ENCODE results near the gene SPATA2L.

Gene SPATA2L

GRCh38 chr16:89729293-89729692, 27.8 kb upstream of the SPATA2L start:
- TF ChIP-seq TAF1 (IDR thresholded peaks at IDR 0.05; ENCODE audit: borderline replicate concordance, insufficient read depth, low read length), result no peak

DNA sequence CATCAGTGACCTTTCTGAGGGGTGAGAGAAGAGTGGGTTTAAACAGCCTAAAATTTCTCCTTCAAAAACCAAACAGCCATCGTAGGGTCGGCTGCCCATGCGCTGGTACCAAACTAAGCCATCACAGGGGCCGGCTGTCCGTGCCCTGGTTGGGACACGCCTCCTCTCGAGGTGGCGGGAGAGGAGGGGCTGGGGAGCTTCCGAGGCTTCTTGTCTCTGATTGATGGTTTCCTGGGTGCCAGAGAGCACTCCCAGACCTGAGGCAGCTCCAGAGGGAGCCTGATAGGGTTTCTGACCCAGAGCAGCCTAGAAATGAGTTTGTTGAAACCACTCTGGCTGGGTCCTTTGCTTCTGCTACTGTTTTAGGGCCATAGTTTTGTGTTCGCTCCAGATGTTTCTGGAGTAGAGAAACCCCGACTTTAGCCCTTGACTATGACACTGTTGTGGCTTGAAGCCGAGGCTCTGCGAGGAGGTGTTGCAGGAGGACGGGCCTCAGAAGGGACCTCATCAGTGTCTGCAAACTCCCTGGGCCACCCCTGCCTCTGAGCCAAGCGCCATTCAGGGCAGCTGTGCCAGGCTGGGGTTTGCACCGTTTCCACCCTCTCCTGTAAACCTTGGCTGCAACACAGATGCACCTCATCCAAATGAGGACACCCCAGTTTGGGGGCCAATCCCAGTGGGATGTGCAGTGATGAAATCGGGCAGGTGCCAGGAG, 26.1 kb upstream of the SPATA2L start:
- TF ChIP-seq, protein P1, sequence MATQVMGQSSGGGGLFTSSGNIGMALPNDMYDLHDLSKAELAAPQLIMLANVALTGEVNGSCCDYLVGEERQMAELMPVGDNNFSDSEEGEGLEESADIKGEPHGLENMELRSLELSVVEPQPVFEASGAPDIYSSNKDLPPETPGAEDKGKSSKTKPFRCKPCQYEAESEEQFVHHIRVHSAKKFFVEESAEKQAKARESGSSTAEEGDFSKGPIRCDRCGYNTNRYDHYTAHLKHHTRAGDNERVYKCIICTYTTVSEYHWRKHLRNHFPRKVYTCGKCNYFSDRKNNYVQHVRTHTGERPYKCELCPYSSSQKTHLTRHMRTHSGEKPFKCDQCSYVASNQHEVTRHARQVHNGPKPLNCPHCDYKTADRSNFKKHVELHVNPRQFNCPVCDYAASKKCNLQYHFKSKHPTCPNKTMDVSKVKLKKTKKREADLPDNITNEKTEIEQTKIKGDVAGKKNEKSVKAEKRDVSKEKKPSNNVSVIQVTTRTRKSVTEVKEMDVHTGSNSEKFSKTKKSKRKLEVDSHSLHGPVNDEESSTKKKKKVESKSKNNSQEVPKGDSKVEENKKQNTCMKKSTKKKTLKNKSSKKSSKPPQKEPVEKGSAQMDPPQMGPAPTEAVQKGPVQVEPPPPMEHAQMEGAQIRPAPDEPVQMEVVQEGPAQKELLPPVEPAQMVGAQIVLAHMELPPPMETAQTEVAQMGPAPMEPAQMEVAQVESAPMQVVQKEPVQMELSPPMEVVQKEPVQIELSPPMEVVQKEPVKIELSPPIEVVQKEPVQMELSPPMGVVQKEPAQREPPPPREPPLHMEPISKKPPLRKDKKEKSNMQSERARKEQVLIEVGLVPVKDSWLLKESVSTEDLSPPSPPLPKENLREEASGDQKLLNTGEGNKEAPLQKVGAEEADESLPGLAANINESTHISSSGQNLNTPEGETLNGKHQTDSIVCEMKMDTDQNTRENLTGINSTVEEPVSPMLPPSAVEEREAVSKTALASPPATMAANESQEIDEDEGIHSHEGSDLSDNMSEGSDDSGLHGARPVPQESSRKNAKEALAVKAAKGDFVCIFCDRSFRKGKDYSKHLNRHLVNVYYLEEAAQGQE (IDR thresholded peaks at IDR 0.05; ENCODE audit: insufficient read depth in 1 of 2, low read depth in 2 of 2, low read length in 2 of 2), result no peak
- TF ChIP-seq FOXP2 (optimal IDR thresholded peaks at IDR 0.05; ENCODE audit: borderline replicate concordance, extremely low read depth, extremely low read length, insufficient read depth), result no peak
- no peak for TF ChIP-seq TAF1 (IDR thresholded peaks at IDR 0.05; ENCODE audit: borderline replicate concordance, insufficient read depth, low read length)
- TF ChIP-seq SIN3A (IDR thresholded peaks at IDR 0.05; ENCODE audit: borderline replicate concordance, insufficient read depth, low read length), result no peak
- no peak for TF ChIP-seq POLR2AphosphoS5 (IDR thresholded peaks at IDR 0.05; ENCODE audit: low read depth, low read length)

DNA sequence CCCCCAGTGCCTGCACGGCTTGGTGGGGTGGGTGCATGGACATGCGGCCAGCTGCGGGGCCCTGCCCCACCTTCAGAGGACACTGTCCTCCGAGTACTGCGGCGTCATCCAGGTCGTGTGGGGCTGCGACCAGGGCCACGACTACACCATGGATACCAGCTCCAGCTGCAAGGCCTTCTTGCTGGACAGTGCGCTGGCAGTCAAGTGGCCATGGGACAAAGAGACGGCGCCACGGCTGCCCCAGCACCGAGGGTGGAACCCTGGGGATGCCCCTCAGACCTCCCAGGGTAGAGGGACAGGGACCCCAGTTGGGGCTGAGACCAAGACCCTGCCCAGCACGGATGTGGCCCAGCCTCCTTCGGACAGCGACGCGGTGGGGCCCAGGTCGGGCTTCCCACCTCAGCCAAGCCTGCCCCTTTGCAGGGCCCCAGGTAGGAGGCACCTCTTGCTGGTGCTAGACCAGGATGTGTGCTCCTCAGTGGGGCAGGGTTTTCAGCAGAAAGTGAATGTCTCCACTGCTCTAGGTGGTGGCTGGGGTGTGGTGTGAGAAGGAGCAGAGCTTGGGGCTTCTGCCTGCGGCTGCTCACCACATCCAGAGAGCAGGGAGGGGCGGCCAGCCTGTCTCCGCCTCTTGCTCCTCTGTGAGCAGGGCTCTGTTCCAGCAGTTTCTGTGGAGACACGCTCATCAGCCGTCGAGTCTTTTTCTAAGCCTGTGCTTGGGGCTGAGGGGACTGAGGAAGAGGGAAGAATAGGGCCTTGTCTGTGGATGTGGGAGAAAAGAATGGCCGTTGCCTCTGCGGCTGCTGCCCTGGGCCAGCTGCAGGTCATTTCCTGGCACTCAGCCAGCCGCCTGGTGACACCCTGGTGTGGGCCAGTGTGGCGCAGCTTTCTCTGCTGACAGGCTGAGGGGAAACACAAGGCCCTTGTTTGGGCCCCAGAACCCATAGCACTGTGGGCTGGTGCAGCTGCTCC, 22.1 kb upstream of the SPATA2L start:
- TF ChIP-seq POLR2AphosphoS5 (IDR thresholded peaks at IDR 0.05; ENCODE audit: low read depth, low read length) (no peak), TAF1 (IDR thresholded peaks at IDR 0.05; ENCODE audit: borderline replicate concordance, insufficient read depth, low read length) (no peak), FOXP2 (optimal IDR thresholded peaks at IDR 0.05; ENCODE audit: borderline replicate concordance, extremely low read depth, extremely low read length, insufficient read depth) (no peak), SIN3A (IDR thresholded peaks at IDR 0.05; ENCODE audit: borderline replicate concordance, insufficient read depth, low read length) (no peak)
- TF ChIP-seq, protein P1 (IDR thresholded peaks at IDR 0.05; ENCODE audit: insufficient read depth in 1 of 2, low read depth in 2 of 2, low read length in 2 of 2), result no peak

GRCh38 chr16:89722392-89723278, 21.1 kb upstream of the SPATA2L start:
- TF ChIP-seq, protein P1 (IDR thresholded peaks at IDR 0.05; ENCODE audit: insufficient read depth in 1 of 2, low read depth in 2 of 2, low read length in 2 of 2), result no peak
- TF ChIP-seq SIN3A (IDR thresholded peaks at IDR 0.05; ENCODE audit: borderline replicate concordance, insufficient read depth, low read length) (peak; percentile 80; the same call in 1 of the 2 replicates), FOXP2 (optimal IDR thresholded peaks at IDR 0.05; ENCODE audit: borderline replicate concordance, extremely low read depth, extremely low read length, insufficient read depth) (no peak), TAF1 (IDR thresholded peaks at IDR 0.05; ENCODE audit: borderline replicate concordance, insufficient read depth, low read length) (peak; percentile 34; the same call in 1 of the 2 replicates), POLR2AphosphoS5 (IDR thresholded peaks at IDR 0.05; ENCODE audit: low read depth, low read length) (peak; percentile 62; the same call in 1 of the 2 replicates)

All from PFSK-1 (cell line).